ENCODE results near the gene KRT12.

DNA sequence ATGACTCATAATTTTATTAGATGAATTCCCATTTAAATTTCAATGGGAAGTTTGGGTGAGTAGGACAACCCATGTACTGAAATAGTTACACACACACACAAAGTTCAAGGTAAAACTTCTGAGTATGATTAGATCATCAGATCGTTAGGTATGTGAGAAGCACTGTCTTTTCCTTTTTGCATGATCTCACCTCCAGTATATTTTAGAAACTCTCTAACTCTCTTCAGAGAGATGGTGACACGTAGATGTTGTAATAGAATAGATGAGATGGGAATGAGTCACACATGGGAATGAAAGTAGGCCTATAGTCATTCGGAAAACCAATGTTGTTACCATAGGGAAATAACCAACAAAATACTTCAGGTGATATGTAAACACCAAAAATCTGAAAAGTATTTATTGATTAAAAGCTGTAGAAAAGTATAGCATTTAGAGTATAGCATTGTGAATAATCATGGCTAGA, 48.2 kb upstream of the KRT12 start:
- TF ChIP-seq CTCF (IDR thresholded peaks at IDR 0.05) (no peak), POLR2A (IDR thresholded peaks at IDR 0.05) (no peak)

All from right lobe of liver (tissue), 4 donors.